SK-N-SH (cell line): ENCODE results near the gene APBB2. TPM values are rescaled to one million over a fixed set of nuclear protein-coding genes. Genes with fewer than 3 reads are reported as not detected.

Experiments used
- CTCF ChIA-PET: fragments of 300-600, 350-600 bp; formaldehyde crosslinking; extraction: SDS; loops from one replicate; lab custom pipeline; 2021; lab: Yijun Ruan, JAX
- POLR2A ChIA-PET: fragments of 350-600 bp; sonication (Branson Sonifier 250); formaldehyde crosslinking; extraction: SDS; loops from one replicate; lab custom pipeline; 2020; ENCODE audit warnings: antibody characterized with exemption, inconsistent platforms; lab: Yijun Ruan, JAX
- DNase-seq: peaks from one replicate; pipeline ENCODE4 v3.0.0; 2012
- H2AFZ ChIP-seq: fragments of 200-600 bp; sonication (generic); 2 replicates; pipeline ENCODE4 v1.8.1; 2016; ENCODE audit warnings: antibody characterized with exemption, mild to moderate bottlenecking, low read depth
- H3F3A ChIP-seq: fragments of 200-600 bp; sonication (generic); replicated peaks from 2 replicates; pipeline ENCODE3; 2016; ENCODE audit warnings: antibody characterized with exemption, mild to moderate bottlenecking; ENCODE audit not compliant: insufficient read depth
- H3K27ac ChIP-seq, 2 experiments: fragments of 200-500 bp in 1 of 2; fragments of 200-600 bp in 1 of 2; sonication (Bioruptor generic) in 1 of 2; sonication (generic), shearing (Covaris generic) in 1 of 2; 2 replicates each; pipeline versions ENCODE4 v1.5.1 to v1.6.1; 2014 to 2016; ENCODE audit warnings: low read depth in 2 of 2, inconsistent platforms in 1 of 2, low read length in 1 of 2, mild to moderate bottlenecking in 1 of 2, mixed read lengths in 1 of 2
- H3K27me3 ChIP-seq: fragments of 200-600 bp; sonication (generic), shearing (Covaris generic); 2 replicates; pipeline ENCODE4 v1.6.1; 2016; ENCODE audit warnings: mixed run types; ENCODE audit not compliant: insufficient read depth
- H3K36me3 ChIP-seq, 2 experiments: fragments of 200-500 bp in 1 of 2; fragments of 200-600 bp in 1 of 2; sonication (Bioruptor generic) in 1 of 2; sonication (generic) in 1 of 2; replicated peaks in 1 of 2; 2 replicates each; pipeline versions ENCODE3 to v1.5.1; 2014 to 2016; ENCODE audit warnings: low read length in 1 of 2, mild to moderate bottlenecking in 1 of 2; ENCODE audit not compliant: insufficient read depth in 2 of 2, control insufficient read depth in 1 of 2
- H3K4me1 ChIP-seq, 2 experiments: fragments of 200-500 bp in 1 of 2; fragments of 200-600 bp in 1 of 2; sonication (Bioruptor generic) in 1 of 2; sonication (generic), shearing (Covaris generic) in 1 of 2; 2 replicates each; pipeline versions ENCODE4 v1.5.1 to v1.6.1; 2014 to 2016; ENCODE audit warnings: low read depth in 1 of 2, low read length in 1 of 2, mixed run types in 1 of 2; ENCODE audit not compliant: insufficient read depth in 2 of 2, control insufficient read depth in 1 of 2
- H3K4me2 ChIP-seq: fragments of 200-600 bp; sonication (generic), shearing (Covaris generic); 2 replicates; pipeline ENCODE4 v1.6.1; 2017; ENCODE audit warnings: mixed run types
- H3K4me3 ChIP-seq, 2 experiments: fragments of 200-500 bp in 1 of 2; fragments of 200-600 bp in 1 of 2; sonication (Bioruptor generic) in 1 of 2; sonication (generic), shearing (Covaris generic) in 1 of 2; 2 replicates each; pipeline versions ENCODE4 v1.5.1 to v1.8.1; 2014 to 2016; ENCODE audit warnings: low read depth in 2 of 2, inconsistent platforms in 1 of 2, low read length in 1 of 2, mild to moderate bottlenecking in 1 of 2, mixed read lengths in 1 of 2, moderate library complexity in 1 of 2
- H3K79me2 ChIP-seq: fragments of 200-600 bp; sonication (generic); 2 replicates; pipeline ENCODE4 v1.8.1; 2017; ENCODE audit warnings: mild to moderate bottlenecking; ENCODE audit not compliant: insufficient read depth
- H3K9ac ChIP-seq: fragments of 200-600 bp; sonication (generic); 2 replicates; pipeline ENCODE4 v1.6.1; 2017; ENCODE audit warnings: mixed run types
- H3K9me2 ChIP-seq: fragments of 200-600 bp; sonication (generic); 2 replicates; pipeline ENCODE4 v1.6.1; 2017; ENCODE audit warnings: mixed run types
- H3K9me3 ChIP-seq: fragments of 200-600 bp; sonication (generic); 2 replicates; pipeline ENCODE4 v1.6.1; 2017; ENCODE audit warnings: mixed run types, mild to moderate bottlenecking, moderate library complexity
- H4K20me1 ChIP-seq: fragments of 200-600 bp; sonication (generic); 2 replicates; pipeline ENCODE4 v1.6.1; 2017; ENCODE audit warnings: mild to moderate bottlenecking, mixed run types; ENCODE audit not compliant: insufficient read depth
- CHD2 ChIP-seq: fragments of 150-350 bp; IDR thresholded peaks from 2 replicates; pipeline ENCODE4 v1.6.1; 2018; ENCODE audit warnings: low read length; ENCODE audit not compliant: partially characterized antibody
- ELF1 ChIP-seq: IDR thresholded peaks from 2 replicates; pipeline ENCODE4 v1.4.0; 2012
- EP300 ChIP-seq, 2 experiments: IDR thresholded peaks; 2 replicates each; pipeline versions ENCODE4 v1.4.0 to v1.6.1; 2012; ENCODE audit warnings: borderline replicate concordance in 1 of 2, low read depth in 1 of 2, low read length in 1 of 2
- FOSL2 ChIP-seq: IDR thresholded peaks from 2 replicates; pipeline ENCODE4 v1.4.0; 2012; ENCODE audit warnings: low read depth, mild to moderate bottlenecking, moderate library complexity, borderline replicate concordance
- FOXJ3 ChIP-seq: sonication (generic); formaldehyde crosslinking; IDR thresholded peaks from 2 replicates; pipeline ENCODE4 v1.5.1; 2020; ENCODE audit warnings: mild to moderate bottlenecking, missing genetic modification reagents
- FOXM1 ChIP-seq: IDR thresholded peaks from 2 replicates; pipeline ENCODE4 v1.4.0; 2012; ENCODE audit warnings: low read depth, mild to moderate bottlenecking
- GABPA ChIP-seq: IDR thresholded peaks from 2 replicates; pipeline ENCODE4 v1.4.0; 2012; ENCODE audit warnings: low read depth, mild to moderate bottlenecking
- JUND ChIP-seq: IDR thresholded peaks from 2 replicates; pipeline ENCODE4 v1.4.0; 2012
- MEF2A ChIP-seq: IDR thresholded peaks from 2 replicates; pipeline ENCODE4 v1.4.0; 2012; ENCODE audit warnings: low read depth, borderline replicate concordance
- MXI1 ChIP-seq: IDR thresholded peaks from 2 replicates; pipeline ENCODE4 v1.6.1; 2012; ENCODE audit warnings: mild to moderate bottlenecking, low read depth, low read length, improper control_type of control experiment
- NFIC ChIP-seq: IDR thresholded peaks from 2 replicates; pipeline ENCODE4 v1.4.0; 2012; ENCODE audit warnings: borderline replicate concordance
- RXRA ChIP-seq: IDR thresholded peaks from 2 replicates; pipeline ENCODE4 v1.4.0; 2012; ENCODE audit warnings: low read depth, mild to moderate bottlenecking, borderline replicate concordance
- SIN3A ChIP-seq: IDR thresholded peaks from 2 replicates; pipeline ENCODE4 v1.6.1; 2012; ENCODE audit warnings: low read depth, mild to moderate bottlenecking, low read length, moderate library complexity, borderline replicate concordance
- YY1 ChIP-seq: IDR thresholded peaks from 2 replicates; pipeline ENCODE4 v1.4.0; 2012; ENCODE audit warnings: low read depth, mild to moderate bottlenecking
- WGBS: methylation state at CpG from one replicate; pipeline ENCODE4 v1.1.6; 2017; ENCODE audit warnings: low lambda C conversion rate; 5-methylcytosine and 5-hydroxymethylcytosine counted together
- polyA plus RNA-seq, 3 experiments: library from polyadenylated mRNA; depleted of rRNA; stranded (reverse); fragments of >200 nt; gene quantifications; 2 replicates each; pipeline ENCODE4 v1.2.3, GENCODE V29; 2012
- TF ChIP-seq, protein P1 (sequence below): IDR thresholded peaks from 2 replicates; pipeline ENCODE4 v1.4.0; 2012; ENCODE audit warnings: low read depth, borderline replicate concordance
- TF ChIP-seq, protein P2 (sequence below): IDR thresholded peaks from 2 replicates; pipeline ENCODE4 v1.6.1; 2012; ENCODE audit warnings: mild to moderate bottlenecking, low read depth, low read length, moderate library complexity
- TF ChIP-seq, protein P3 (sequence below): IDR thresholded peaks from 2 replicates; pipeline ENCODE4 v1.4.0; 2012; ENCODE audit warnings: low read depth, borderline replicate concordance
- TF ChIP-seq, protein P4 (sequence below): fragments of 150-350 bp; IDR thresholded peaks from 2 replicates; pipeline ENCODE4 v1.6.1; 2017; ENCODE audit warnings: antibody characterized with exemption, low read length, low read depth, borderline replicate concordance
- TF ChIP-seq, protein P5 (sequence below): fragments of 150-350 bp; IDR thresholded peaks from 2 replicates; pipeline ENCODE4 v1.6.1; 2016; ENCODE audit warnings: mild to moderate bottlenecking, low read depth, low read length
- TF ChIP-seq, protein P6 (sequence below): fragments of 200-600 bp; sonication (generic); IDR thresholded peaks from 2 replicates; pipeline ENCODE4 v1.6.1; 2017; ENCODE audit warnings: antibody characterized with exemption, mild to moderate bottlenecking, moderate library complexity

Gene APBB2
- polyA plus RNA-seq, 1 of the 3 experiments (the other 2 are of a cell fraction): 49.8 TPM

DNA sequence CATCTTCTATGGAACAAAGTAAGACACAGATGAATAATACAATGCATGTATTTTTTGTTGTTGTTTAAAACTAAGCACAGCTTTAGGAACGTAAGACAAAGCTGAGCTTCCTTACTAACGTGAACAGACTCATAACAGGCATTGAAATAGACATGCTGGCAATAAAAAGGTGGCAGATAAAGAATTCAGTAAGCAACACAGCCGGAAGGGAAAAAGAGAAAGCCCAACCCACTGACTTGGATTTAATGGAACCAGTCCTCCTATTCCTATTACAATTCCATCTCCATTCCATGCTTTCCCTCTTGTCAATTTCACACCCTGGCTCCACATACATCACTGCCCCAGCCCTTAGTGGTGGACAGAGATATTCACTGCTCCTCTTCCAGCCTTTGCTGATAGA, 282.5 kb downstream of the APBB2 start:
- Histone ChIP-seq H3K4me1 (peaks cover 0 to 11% of the 10 kb centered on the region in 2 experiments; a peak in 2 of 4 replicates), H3K4me2 (no peak overlapping the region), H3K27me3 (no peaks in the 10 kb centered on the region), H2AFZ (no peak overlapping the region), H3K9me2 (no peaks in the 10 kb centered on the region), H3F3A (peaks cover 5% of the 10 kb centered on the region), H3K9ac (no peak overlapping the region), H4K20me1 (no peaks in the 10 kb centered on the region), H3K79me2 (no peaks in the 10 kb centered on the region), H3K36me3 (peaks cover 13 to 16% of the 10 kb centered on the region in 2 experiments), H3K27ac (no peak overlapping the region), H3K9me3 (no peaks in the 10 kb centered on the region), H3K4me3 (no peak overlapping the region)
- 93% methylated on average over 3 of the region's 3 CpGs for WGBS
- no peak for DNase-seq
- ChIA-PET POLR2A (no interaction called here), CTCF (interaction anchor here (1.1 to 16.0 kb wide), 2 partner anchors 45 to 284 kb away, joined by 3 to 196 read pairs; partner anchors contain the start of gene APBB2)
- TF ChIP-seq MXI1 (no peak), FOSL2 (no peak), YY1 (no peak), CHD2 (no peak), NFIC (no peak), MEF2A (no peak), FOXJ3 (CRISPR knock-in tag) (no peak), ELF1 (no peak), FOXM1 (no peak), EP300 (IDR thresholded peaks at IDR 0.05; ENCODE audit: borderline replicate concordance in 1 of 2, low read depth in 1 of 2, low read length in 1 of 2) (no peak), SIN3A (no peak), JUND (no peak), GABPA (no peak), RXRA (no peak)
- TF ChIP-seq, protein P1, sequence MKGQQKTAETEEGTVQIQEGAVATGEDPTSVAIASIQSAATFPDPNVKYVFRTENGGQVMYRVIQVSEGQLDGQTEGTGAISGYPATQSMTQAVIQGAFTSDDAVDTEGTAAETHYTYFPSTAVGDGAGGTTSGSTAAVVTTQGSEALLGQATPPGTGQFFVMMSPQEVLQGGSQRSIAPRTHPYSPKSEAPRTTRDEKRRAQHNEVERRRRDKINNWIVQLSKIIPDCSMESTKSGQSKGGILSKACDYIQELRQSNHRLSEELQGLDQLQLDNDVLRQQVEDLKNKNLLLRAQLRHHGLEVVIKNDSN: no peak
- TF ChIP-seq, protein P2, sequence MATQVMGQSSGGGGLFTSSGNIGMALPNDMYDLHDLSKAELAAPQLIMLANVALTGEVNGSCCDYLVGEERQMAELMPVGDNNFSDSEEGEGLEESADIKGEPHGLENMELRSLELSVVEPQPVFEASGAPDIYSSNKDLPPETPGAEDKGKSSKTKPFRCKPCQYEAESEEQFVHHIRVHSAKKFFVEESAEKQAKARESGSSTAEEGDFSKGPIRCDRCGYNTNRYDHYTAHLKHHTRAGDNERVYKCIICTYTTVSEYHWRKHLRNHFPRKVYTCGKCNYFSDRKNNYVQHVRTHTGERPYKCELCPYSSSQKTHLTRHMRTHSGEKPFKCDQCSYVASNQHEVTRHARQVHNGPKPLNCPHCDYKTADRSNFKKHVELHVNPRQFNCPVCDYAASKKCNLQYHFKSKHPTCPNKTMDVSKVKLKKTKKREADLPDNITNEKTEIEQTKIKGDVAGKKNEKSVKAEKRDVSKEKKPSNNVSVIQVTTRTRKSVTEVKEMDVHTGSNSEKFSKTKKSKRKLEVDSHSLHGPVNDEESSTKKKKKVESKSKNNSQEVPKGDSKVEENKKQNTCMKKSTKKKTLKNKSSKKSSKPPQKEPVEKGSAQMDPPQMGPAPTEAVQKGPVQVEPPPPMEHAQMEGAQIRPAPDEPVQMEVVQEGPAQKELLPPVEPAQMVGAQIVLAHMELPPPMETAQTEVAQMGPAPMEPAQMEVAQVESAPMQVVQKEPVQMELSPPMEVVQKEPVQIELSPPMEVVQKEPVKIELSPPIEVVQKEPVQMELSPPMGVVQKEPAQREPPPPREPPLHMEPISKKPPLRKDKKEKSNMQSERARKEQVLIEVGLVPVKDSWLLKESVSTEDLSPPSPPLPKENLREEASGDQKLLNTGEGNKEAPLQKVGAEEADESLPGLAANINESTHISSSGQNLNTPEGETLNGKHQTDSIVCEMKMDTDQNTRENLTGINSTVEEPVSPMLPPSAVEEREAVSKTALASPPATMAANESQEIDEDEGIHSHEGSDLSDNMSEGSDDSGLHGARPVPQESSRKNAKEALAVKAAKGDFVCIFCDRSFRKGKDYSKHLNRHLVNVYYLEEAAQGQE: no peak
- TF ChIP-seq, protein P3, sequence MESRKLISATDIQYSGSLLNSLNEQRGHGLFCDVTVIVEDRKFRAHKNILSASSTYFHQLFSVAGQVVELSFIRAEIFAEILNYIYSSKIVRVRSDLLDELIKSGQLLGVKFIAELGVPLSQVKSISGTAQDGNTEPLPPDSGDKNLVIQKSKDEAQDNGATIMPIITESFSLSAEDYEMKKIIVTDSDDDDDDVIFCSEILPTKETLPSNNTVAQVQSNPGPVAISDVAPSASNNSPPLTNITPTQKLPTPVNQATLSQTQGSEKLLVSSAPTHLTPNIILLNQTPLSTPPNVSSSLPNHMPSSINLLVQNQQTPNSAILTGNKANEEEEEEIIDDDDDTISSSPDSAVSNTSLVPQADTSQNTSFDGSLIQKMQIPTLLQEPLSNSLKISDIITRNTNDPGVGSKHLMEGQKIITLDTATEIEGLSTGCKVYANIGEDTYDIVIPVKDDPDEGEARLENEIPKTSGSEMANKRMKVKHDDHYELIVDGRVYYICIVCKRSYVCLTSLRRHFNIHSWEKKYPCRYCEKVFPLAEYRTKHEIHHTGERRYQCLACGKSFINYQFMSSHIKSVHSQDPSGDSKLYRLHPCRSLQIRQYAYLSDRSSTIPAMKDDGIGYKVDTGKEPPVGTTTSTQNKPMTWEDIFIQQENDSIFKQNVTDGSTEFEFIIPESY: no peak
- TF ChIP-seq, protein P4, sequence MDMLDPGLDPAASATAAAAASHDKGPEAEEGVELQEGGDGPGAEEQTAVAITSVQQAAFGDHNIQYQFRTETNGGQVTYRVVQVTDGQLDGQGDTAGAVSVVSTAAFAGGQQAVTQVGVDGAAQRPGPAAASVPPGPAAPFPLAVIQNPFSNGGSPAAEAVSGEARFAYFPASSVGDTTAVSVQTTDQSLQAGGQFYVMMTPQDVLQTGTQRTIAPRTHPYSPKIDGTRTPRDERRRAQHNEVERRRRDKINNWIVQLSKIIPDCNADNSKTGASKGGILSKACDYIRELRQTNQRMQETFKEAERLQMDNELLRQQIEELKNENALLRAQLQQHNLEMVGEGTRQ: no peak
- TF ChIP-seq, protein P5, sequence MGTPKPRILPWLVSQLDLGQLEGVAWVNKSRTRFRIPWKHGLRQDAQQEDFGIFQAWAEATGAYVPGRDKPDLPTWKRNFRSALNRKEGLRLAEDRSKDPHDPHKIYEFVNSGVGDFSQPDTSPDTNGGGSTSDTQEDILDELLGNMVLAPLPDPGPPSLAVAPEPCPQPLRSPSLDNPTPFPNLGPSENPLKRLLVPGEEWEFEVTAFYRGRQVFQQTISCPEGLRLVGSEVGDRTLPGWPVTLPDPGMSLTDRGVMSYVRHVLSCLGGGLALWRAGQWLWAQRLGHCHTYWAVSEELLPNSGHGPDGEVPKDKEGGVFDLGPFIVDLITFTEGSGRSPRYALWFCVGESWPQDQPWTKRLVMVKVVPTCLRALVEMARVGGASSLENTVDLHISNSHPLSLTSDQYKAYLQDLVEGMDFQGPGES: no peak
- TF ChIP-seq, protein P6, sequence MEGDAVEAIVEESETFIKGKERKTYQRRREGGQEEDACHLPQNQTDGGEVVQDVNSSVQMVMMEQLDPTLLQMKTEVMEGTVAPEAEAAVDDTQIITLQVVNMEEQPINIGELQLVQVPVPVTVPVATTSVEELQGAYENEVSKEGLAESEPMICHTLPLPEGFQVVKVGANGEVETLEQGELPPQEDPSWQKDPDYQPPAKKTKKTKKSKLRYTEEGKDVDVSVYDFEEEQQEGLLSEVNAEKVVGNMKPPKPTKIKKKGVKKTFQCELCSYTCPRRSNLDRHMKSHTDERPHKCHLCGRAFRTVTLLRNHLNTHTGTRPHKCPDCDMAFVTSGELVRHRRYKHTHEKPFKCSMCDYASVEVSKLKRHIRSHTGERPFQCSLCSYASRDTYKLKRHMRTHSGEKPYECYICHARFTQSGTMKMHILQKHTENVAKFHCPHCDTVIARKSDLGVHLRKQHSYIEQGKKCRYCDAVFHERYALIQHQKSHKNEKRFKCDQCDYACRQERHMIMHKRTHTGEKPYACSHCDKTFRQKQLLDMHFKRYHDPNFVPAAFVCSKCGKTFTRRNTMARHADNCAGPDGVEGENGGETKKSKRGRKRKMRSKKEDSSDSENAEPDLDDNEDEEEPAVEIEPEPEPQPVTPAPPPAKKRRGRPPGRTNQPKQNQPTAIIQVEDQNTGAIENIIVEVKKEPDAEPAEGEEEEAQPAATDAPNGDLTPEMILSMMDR: no peak
